ENCODE measurements around the gene COL23A1.
A peak's percentile ranks its signal among the peaks of the same experiment; 100 is the strongest.

The COL23A1 gene

GRCh38 chr5:178626484-178627258 is 36.5 kb upstream of the COL23A1 start, which contains the start of gene CLK4:
Gene CLK4 (minus strand): TSS chr5:178627050. CDS start chr5:178623416, 3,634 bp downstream.
- DNase-seq (ENCODE audit: low read depth) = peak; percentile 97
- H3K4me3 ChIP-seq (replicated peaks; ENCODE audit: low read depth, low read length) = peak within 1 kb of the TSS; percentile 97
- TF ChIP-seq, protein P1, sequence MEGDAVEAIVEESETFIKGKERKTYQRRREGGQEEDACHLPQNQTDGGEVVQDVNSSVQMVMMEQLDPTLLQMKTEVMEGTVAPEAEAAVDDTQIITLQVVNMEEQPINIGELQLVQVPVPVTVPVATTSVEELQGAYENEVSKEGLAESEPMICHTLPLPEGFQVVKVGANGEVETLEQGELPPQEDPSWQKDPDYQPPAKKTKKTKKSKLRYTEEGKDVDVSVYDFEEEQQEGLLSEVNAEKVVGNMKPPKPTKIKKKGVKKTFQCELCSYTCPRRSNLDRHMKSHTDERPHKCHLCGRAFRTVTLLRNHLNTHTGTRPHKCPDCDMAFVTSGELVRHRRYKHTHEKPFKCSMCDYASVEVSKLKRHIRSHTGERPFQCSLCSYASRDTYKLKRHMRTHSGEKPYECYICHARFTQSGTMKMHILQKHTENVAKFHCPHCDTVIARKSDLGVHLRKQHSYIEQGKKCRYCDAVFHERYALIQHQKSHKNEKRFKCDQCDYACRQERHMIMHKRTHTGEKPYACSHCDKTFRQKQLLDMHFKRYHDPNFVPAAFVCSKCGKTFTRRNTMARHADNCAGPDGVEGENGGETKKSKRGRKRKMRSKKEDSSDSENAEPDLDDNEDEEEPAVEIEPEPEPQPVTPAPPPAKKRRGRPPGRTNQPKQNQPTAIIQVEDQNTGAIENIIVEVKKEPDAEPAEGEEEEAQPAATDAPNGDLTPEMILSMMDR (IDR thresholded peaks at IDR 0.05; ENCODE audit: low read length, missing control alignments) = no peak

DNA sequence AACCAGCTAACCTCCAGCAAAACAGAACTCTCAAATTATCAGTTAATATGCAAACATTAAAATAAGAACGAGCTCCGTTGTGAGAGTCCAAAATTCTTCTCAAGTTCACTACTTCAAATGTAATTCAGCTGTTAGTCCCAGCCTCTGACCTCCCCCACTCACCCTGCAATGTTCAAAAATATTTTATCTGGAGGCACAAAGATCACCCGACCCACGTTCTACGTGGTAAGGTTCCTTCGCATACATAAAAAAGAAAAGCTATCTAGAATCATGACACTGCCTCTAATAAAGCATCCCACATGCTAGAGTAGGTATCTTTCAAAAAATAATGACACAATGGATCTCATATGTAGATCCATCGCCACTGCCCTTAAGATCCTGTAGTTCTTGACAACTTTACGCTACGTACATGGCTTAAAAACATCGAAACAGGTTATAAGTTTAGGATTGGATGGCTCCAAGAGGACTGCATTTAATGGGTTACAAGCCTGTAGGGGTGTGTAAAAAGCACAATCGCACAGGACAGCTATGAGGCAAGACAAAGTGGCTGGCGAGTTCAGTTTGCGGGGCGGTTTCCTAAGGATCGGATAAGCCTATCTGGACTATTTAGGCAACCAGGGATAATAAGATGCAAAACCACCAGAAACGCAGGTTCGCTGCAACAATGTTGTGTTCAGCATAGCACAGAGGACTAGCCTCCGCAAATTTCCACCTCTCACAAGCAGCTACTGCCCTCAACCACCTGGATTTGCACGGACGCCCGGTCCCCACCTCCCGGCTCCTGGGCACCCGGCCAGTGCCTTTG is 35.7 kb upstream of the COL23A1 start:
- TF ChIP-seq, protein P1 (IDR thresholded peaks at IDR 0.05; ENCODE audit: low read length, missing control alignments) = no peak
- peak overlapping the region; percentile 97 for H3K4me3 ChIP-seq (replicated peaks; ENCODE audit: low read depth, low read length)
- DNase-seq (ENCODE audit: low read depth) = peak; percentile 63

DNA sequence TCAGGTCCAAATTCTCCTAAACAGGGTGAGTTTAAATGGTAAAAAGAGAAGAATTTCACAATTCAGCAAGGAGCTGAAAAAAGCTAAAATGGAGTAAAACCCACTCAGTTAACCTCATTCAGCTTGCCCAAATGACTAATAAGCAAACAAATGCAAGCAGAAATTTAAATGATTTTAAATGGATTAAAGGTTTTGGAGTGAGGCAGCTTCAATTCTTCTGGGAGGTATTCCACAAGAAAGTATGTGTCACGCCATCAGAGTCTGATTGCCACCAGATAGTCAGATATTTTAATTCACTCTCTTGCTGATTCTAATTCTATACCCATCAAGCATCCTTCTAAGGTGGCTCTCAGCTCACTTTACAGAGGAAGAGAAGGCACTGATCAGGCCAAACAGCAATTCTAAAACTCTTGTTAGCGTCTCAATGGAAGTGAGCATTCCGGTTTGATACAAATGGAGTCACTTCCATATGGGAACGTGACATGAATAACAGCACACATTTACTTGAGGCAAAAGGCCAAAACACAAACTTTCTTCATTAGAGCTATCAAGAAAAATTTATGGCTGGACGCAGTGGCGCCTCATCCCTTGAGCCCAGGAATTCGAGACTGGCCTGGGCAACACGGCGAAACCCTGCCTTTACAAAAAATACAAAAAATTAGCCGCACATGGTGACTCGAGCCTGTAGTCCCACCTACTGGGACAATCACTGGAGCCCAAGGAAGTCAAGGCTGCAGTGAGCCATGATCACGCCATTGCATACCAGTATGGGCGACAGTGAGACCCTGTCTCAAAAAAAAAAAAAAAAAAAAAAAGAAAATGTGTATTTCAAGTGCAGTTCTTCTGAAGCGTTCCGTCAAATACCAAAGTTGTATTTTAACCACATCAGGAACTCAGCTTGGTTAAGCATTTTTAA is 34.7 kb upstream of the COL23A1 start:
- peak overlapping the region; percentile 97 for H3K4me3 ChIP-seq (replicated peaks; ENCODE audit: low read depth, low read length)
- TF ChIP-seq, protein P1 (IDR thresholded peaks at IDR 0.05; ENCODE audit: low read length, missing control alignments) = no peak
- no peak for DNase-seq (ENCODE audit: low read depth)

GRCh38 chr5:178622679-178623247 is 32.6 kb upstream of the COL23A1 start:
- TF ChIP-seq, protein P1 (IDR thresholded peaks at IDR 0.05; ENCODE audit: low read length, missing control alignments) = no peak
- DNase-seq (ENCODE audit: low read depth) = no peak
- H3K4me3 ChIP-seq (replicated peaks; ENCODE audit: low read depth, low read length) = no peak overlapping the region

DNA sequence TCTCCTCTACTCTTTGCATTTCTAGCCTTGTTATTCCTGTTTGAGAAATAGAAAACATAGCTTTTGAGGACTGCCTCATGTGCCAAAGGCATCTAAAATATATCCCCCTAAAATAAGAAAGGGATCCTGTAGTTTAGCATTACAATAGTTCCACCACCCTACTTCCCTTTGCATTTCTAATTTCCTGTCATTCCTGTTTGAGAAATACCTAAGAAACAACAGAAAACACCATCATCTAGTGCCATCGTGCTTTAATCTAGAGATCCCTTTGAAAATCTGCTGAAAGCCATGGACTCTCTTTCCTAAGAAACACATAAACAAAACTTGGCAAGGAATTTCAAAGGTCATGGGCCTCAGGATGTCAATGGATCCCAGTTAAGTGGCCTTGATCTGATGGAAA is 29.2 kb upstream of the COL23A1 start:
- H3K4me3 ChIP-seq (replicated peaks; ENCODE audit: low read depth, low read length) = no peak overlapping the region
- TF ChIP-seq, protein P1 (IDR thresholded peaks at IDR 0.05; ENCODE audit: low read length, missing control alignments) = no peak
- no peak for DNase-seq (ENCODE audit: low read depth)

- TF ChIP-seq, protein P1 (IDR thresholded peaks at IDR 0.05; ENCODE audit: low read length, missing control alignments) = no peak
- H3K4me3 ChIP-seq (replicated peaks; ENCODE audit: low read depth, low read length) = no peak overlapping the region
- DNase-seq (ENCODE audit: low read depth) = no peak
Measured at GRCh38 chr5:178612299-178612698, 22.1 kb upstream of the COL23A1 start.

All from fibroblast of pulmonary artery (primary cell).